ENCODE data around the gene UNC13D.

UNC13D gene

GRCh38 chr17:75822800-75823166, 21.4 kb downstream of the UNC13D start:
- ChIA-PET POLR2A (interaction anchor here (2.4 kb wide), 1 partner anchor 43 kb away, joined by 8 read pairs; no protein-coding TSS in a partner anchor), CTCF (interaction anchor here (0.9 kb wide), 1 partner anchor 40 kb away, joined by 4 read pairs; no protein-coding TSS in a partner anchor)
- TF ChIP-seq ZIC2 (tag by site-specific recombination; IDR thresholded peaks at IDR 0.05) (peak; percentile 80), ZNF701 (tag by site-specific recombination; IDR thresholded peaks at IDR 0.05) (no peak), ZNF10 (tag by site-specific recombination; IDR thresholded peaks at IDR 0.05) (no peak), ZBTB6 (tag by site-specific recombination; IDR thresholded peaks at IDR 0.05) (no peak), ZNF600 (tag by site-specific recombination; IDR thresholded peaks at IDR 0.05) (0 out of 2 replicates have a peak, but pooled peaks have one; percentile 16)
- Histone ChIP-seq H3K36me3 (ENCODE audit: control insufficient read depth in 2 of 2, insufficient read depth in 1 of 2, low read length in 2 of 2) (peaks cover 15 to 86% of the 10 kb centered on the region in 2 experiments), H3K4me1 (ENCODE audit: control insufficient read depth, insufficient read depth, low read length) (no peaks in the 10 kb centered on the region), H3K9me3 (ENCODE audit: control insufficient read depth, insufficient read depth, low read depth, low read length) (no peaks in the 10 kb centered on the region), H3K4me3 (ENCODE audit: low read depth, low read length) (no peak overlapping the region), H3K27ac (ENCODE audit: extremely low read depth, low read depth, low read length) (no peak overlapping the region)

- Histone ChIP-seq H3K27ac (ENCODE audit: extremely low read depth, low read depth, low read length) (0 out of 2 replicates have a peak overlapping the region, but pooled peaks have one; percentile 3), H3K9me3 (ENCODE audit: control insufficient read depth, insufficient read depth, low read depth, low read length) (no peaks in the 10 kb centered on the region), H3K4me1 (ENCODE audit: control insufficient read depth, insufficient read depth, low read length) (no peaks in the 10 kb centered on the region), H3K36me3 (ENCODE audit: control insufficient read depth in 2 of 2, insufficient read depth in 1 of 2, low read length in 2 of 2) (peaks cover 15 to 91% of the 10 kb centered on the region in 2 experiments), H3K4me3 (ENCODE audit: low read depth, low read length) (no peak overlapping the region)
- TF ChIP-seq ZNF280C (tag by site-specific recombination; IDR thresholded peaks at IDR 0.05) (no peak), ZFHX2 (tag by site-specific recombination; conservative IDR thresholded peaks at IDR 0.05) (peak; percentile 36; the same call in 1 of the 2 replicates)
- CTCF ChIA-PET: interaction anchor here (0.9 to 1.4 kb wide), 2 partner anchors 23 to 39 kb away, joined by 4 read pairs; no protein-coding TSS in a partner anchor
- POLR2A ChIA-PET: interaction anchor here (1.2 to 2.4 kb wide), 2 partner anchors 33 to 42 kb away, joined by 5 to 8 read pairs; partner anchors contain the start of gene WBP2
Observed at GRCh38 chr17:75822119-75822799, 21.9 kb downstream of the UNC13D start.

GRCh38 chr17:75821552-75821951, 22.7 kb downstream of the UNC13D start:
- H3K9me3 ChIP-seq (ENCODE audit: control insufficient read depth, insufficient read depth, low read depth, low read length): no peaks in the 10 kb centered on the region
- H3K4me1 ChIP-seq (ENCODE audit: control insufficient read depth, insufficient read depth, low read length): no peaks in the 10 kb centered on the region
- ChIA-PET CTCF (interaction anchor here (1.4 kb wide), 1 partner anchor 24 kb away, joined by 4 read pairs; no protein-coding TSS in a partner anchor), POLR2A (interaction anchor here (0.6 to 2.4 kb wide), 4 partner anchors 34 to 118 kb away, joined by 3 to 13 read pairs (median 6); partner anchors contain the start of gene WBP2)
- H3K36me3 ChIP-seq (ENCODE audit: control insufficient read depth in 2 of 2, insufficient read depth in 1 of 2, low read length in 2 of 2): peaks cover 15 to 94% of the 10 kb centered on the region in 2 experiments
- no peak overlapping the region for H3K27ac ChIP-seq (ENCODE audit: extremely low read depth, low read depth, low read length)
- TF ChIP-seq ZNF658 (tag by site-specific recombination; IDR thresholded peaks at IDR 0.05) (no peak), ZNF157 (tag by site-specific recombination; IDR thresholded peaks at IDR 0.05) (no peak), ZBTB26 (tag by site-specific recombination; optimal IDR thresholded peaks at IDR 0.05) (no peak), SETDB1 (IDR thresholded peaks at IDR 0.05; ENCODE audit: insufficient read length, low read length) (no peak), ZFHX2 (tag by site-specific recombination; conservative IDR thresholded peaks at IDR 0.05) (no peak), ZNF433 (tag by site-specific recombination; IDR thresholded peaks at IDR 0.05; ENCODE audit: low read depth) (no peak), ZNF274 (IDR thresholded peaks at IDR 0.05; ENCODE audit: low read length) (no peak), ZNF274 (tag by site-specific recombination; IDR thresholded peaks at IDR 0.05; ENCODE audit: borderline replicate concordance) (no peak), ZNF792 (tag by site-specific recombination; IDR thresholded peaks at IDR 0.05) (no peak), ZBTB49 (tag by site-specific recombination; IDR thresholded peaks at IDR 0.05; ENCODE audit: low read depth) (no peak)
- no peak overlapping the region for H3K4me3 ChIP-seq (ENCODE audit: low read depth, low read length)

All from HEK293 (cell line).